Right cardiac atrium (tissue), 5 donors: ENCODE results near the gene MED9. TPM values are rescaled to one million over a fixed set of nuclear protein-coding genes. Genes with fewer than 3 reads are reported as not detected.

Experiments used
- ATAC-seq, 2 donors: fragments of 200-7000 bp; cut with Tn5 transposase; one replicate each; pipeline versions ENCODE4 v1.8.0 to v1.9.1; 2020; ENCODE audit warnings: moderate library complexity in 2 of 2, mild to moderate bottlenecking in 1 of 2
- DNase-seq, 3 donors: peaks; one replicate each; pipeline ENCODE4 v3.0.0-alpha.2; 2020
- H3K27ac ChIP-seq: one replicate; pipeline ENCODE4 v1.5.1; 2013; ENCODE audit warnings: mild to moderate bottlenecking, low read length, control low read depth, moderate library complexity
- H3K27me3 ChIP-seq: one replicate; pipeline ENCODE4 v1.6.1; 2013; ENCODE audit not compliant: control insufficient read depth, insufficient read depth
- H3K4me1 ChIP-seq: one replicate; pipeline ENCODE4 v1.6.1; 2013; ENCODE audit warnings: low read length; ENCODE audit not compliant: control insufficient read depth, insufficient read depth
- H3K4me3 ChIP-seq: one replicate; pipeline ENCODE4 v1.5.1; 2013; ENCODE audit warnings: low read length, control low read depth
- H3K9me3 ChIP-seq: one replicate; pipeline ENCODE4 v1.6.1; 2013; ENCODE audit warnings: low read length; ENCODE audit not compliant: control insufficient read depth
- WGBS: extraction: QIAGEN DNeasy Blood & Tissue Kit; methylation state at CpG from one replicate; pipeline ENCODE4 v1.1.7; 2013; 5-methylcytosine and 5-hydroxymethylcytosine counted together
- intact Hi-C, 4 donors: fragments of 100-400 bp; cut with DNase I; formaldehyde crosslinking; loops; one replicate each; pipeline versions ENCODE4 v1.11.0 to v1.14.0; 2022 to 2023
- polyA plus RNA-seq: library from polyadenylated mRNA; stranded (reverse); fragments of 200-250 nt; gene quantifications from one replicate; pipeline ENCODE4 v1.2.3, GENCODE V29; 2013
- total RNA-seq, 4 donors: library from RNA; stranded (reverse); fragmentation: NEBNext Ultra II Directional; extraction: Animal tissue kit (Norgen Biotek cat#: 25700); gene quantifications; one replicate each; pipeline ENCODE4 v1.2.1, GENCODE V29; 2021
- donor health status: healthy with polysubstance abuse.
- donor health status: DM: no; HTN: yes; CAD: no.
- donor health status: DM: no; HTN: no; CAD: no.
- donor health status: DM: no; HTN: yes; CAD: no; lungs with severe emphysema.
- donor health status: DM: yes; HTN: yes; CAD: no.

The MED9 gene
- total and polyA plus RNA-seq, 5 donors, result 30.7 to 38.5 (median 33.4) TPM

GRCh38 chr17:17527534-17527933 lies 50.7 kb downstream of the MED9 start:
- H3K4me3 ChIP-seq, result no peak overlapping the region
- ATAC-seq (peak in 1 of 2 donors; percentile 47), DNase-seq (peak in 2 of 3 donors; percentile 15 to 60)
- H3K27ac ChIP-seq, result no peak overlapping the region
- H3K4me1 ChIP-seq, result peaks cover 8% of the 10 kb centered on the region
- H3K27me3 ChIP-seq, result no peaks in the 10 kb centered on the region
- WGBS, result 83% methylated on average over 11 of the region's 11 CpGs
- intact Hi-C loops, result no loop called here
- H3K9me3 ChIP-seq, result no peaks in the 10 kb centered on the region

- Histone ChIP-seq H3K9me3 (no peaks in the 10 kb centered on the region), H3K27me3 (no peaks in the 10 kb centered on the region), H3K4me3 (no peak overlapping the region), H3K4me1 (peaks cover 8% of the 10 kb centered on the region), H3K27ac (no peak overlapping the region)
- intact Hi-C loops, result no loop called here
- WGBS, result 83% methylated on average over 17 of the region's 17 CpGs
- ATAC-seq (no peak), DNase-seq (peak; percentile 5 to 43 (median 25))
Measured at GRCh38 chr17:17527956-17528500, 51.2 kb downstream of the MED9 start.

- Histone ChIP-seq H3K4me1 (peaks cover 8% of the 10 kb centered on the region), H3K27ac (no peak overlapping the region), H3K9me3 (no peaks in the 10 kb centered on the region), H3K27me3 (no peaks in the 10 kb centered on the region), H3K4me3 (no peak overlapping the region)
- WGBS, result 76% methylated on average over 22 of the region's 22 CpGs
- peak; percentile 15 to 21 for ATAC-seq
- intact Hi-C loops, result no loop called here
- peak; percentile 16 to 51 (median 50) for DNase-seq
Measured at GRCh38 chr17:17528696-17529652, 52.2 kb downstream of the MED9 start.

GRCh38 chr17:17531156-17531555 lies 54.4 kb downstream of the MED9 start:
- no peak overlapping the region for H3K4me3 ChIP-seq
- H3K4me1 ChIP-seq, result peaks cover 8% of the 10 kb centered on the region
- H3K27me3 ChIP-seq, result no peaks in the 10 kb centered on the region
- H3K27ac ChIP-seq, result no peak overlapping the region
- no peak for ATAC-seq
- DNase-seq, result no peak
- 88% methylated on average over 4 of the region's 4 CpGs for WGBS
- no peaks in the 10 kb centered on the region for H3K9me3 ChIP-seq
- intact Hi-C loops, result no loop called here

GRCh38 chr17:17532991-17533390 lies 56.2 kb downstream of the MED9 start:
- Histone ChIP-seq H3K4me3 (no peak overlapping the region), H3K4me1 (peaks cover 13% of the 10 kb centered on the region), H3K27ac (no peak overlapping the region), H3K9me3 (no peaks in the 10 kb centered on the region), H3K27me3 (no peaks in the 10 kb centered on the region)
- DNase-seq (no peak), ATAC-seq (no peak)
- WGBS, result 93% methylated on average over 1 of the region's 1 CpG
- intact Hi-C loops, result no loop called here

GRCh38 chr17:17533901-17534441 lies 57.2 kb downstream of the MED9 start:
- H3K4me1 ChIP-seq, result peaks cover 8% of the 10 kb centered on the region
- peak in 1 of 3 donors; percentile 3 for DNase-seq
- intact Hi-C loops, result no loop called here
- H3K4me3 ChIP-seq, result no peak overlapping the region
- no peak overlapping the region for H3K27ac ChIP-seq
- ATAC-seq, result no peak
- H3K27me3 ChIP-seq, result no peaks in the 10 kb centered on the region
- no peaks in the 10 kb centered on the region for H3K9me3 ChIP-seq
- WGBS, result 96% methylated on average over 3 of the region's 3 CpGs

- Histone ChIP-seq H3K4me1 (peaks cover 5% of the 10 kb centered on the region), H3K4me3 (no peak overlapping the region), H3K27me3 (no peaks in the 10 kb centered on the region), H3K27ac (peak overlapping the region; percentile 65), H3K9me3 (no peaks in the 10 kb centered on the region)
- WGBS, result 56% methylated on average over 7 of the region's 7 CpGs
- ATAC-seq (peak; percentile 90 to 91), DNase-seq (peak; percentile 85 to 93 (median 92))
- intact Hi-C loops, result no loop called here
Measured at GRCh38 chr17:17535957-17536356, 59.2 kb downstream of the MED9 start.

- H3K27me3 ChIP-seq, result no peaks in the 10 kb centered on the region
- DNase-seq, result peak; percentile 15 to 48 (median 45)
- no peak overlapping the region for H3K4me3 ChIP-seq
- no peak for ATAC-seq
- WGBS, result 93% methylated on average over 15 of the region's 15 CpGs
- H3K4me1 ChIP-seq, result peaks cover 5% of the 10 kb centered on the region
- H3K9me3 ChIP-seq, result no peaks in the 10 kb centered on the region
- intact Hi-C loops, result no loop called here
- peak overlapping the region; percentile 65 for H3K27ac ChIP-seq
Measured at GRCh38 chr17:17536702-17537101, 59.9 kb downstream of the MED9 start.

GRCh38 chr17:17537311-17538099 lies 60.7 kb downstream of the MED9 start:
- DNase-seq, result peak; percentile 9 to 49 (median 43)
- Histone ChIP-seq H3K9me3 (no peaks in the 10 kb centered on the region), H3K27me3 (no peaks in the 10 kb centered on the region), H3K4me3 (no peak overlapping the region), H3K4me1 (peaks cover 5% of the 10 kb centered on the region), H3K27ac (no peak overlapping the region)
- ATAC-seq, result peak in 1 of 2 donors; percentile 6
- 78% methylated on average over 15 of the region's 15 CpGs for WGBS
- intact Hi-C loops, result no loop called here

- 71% methylated on average over 10 of the region's 10 CpGs for WGBS
- Histone ChIP-seq H3K9me3 (no peaks in the 10 kb centered on the region), H3K4me1 (peaks cover 5% of the 10 kb centered on the region), H3K4me3 (no peak overlapping the region), H3K27me3 (no peaks in the 10 kb centered on the region), H3K27ac (peak overlapping the region; percentile 18)
- intact Hi-C loops, result no loop called here
- ATAC-seq (no peak), DNase-seq (peak; percentile 4 to 39 (median 11))
Measured at GRCh38 chr17:17538417-17539391, 61.9 kb downstream of the MED9 start.
